ENCODE results near the gene TMEM223. TPM values are rescaled to one million over a fixed set of nuclear protein-coding genes. Genes with fewer than 3 reads are reported as not detected.
"Not testable (repeated sequence)": the region's sequence is repeated elsewhere in the genome, so short reads cannot be mapped to it uniquely, and the experiment has no call there.

Gene TMEM223
- total RNA-seq, 6 experiments from 2014 or later, result 12.8 to 15.0 (median 13.6) TPM

DNA sequence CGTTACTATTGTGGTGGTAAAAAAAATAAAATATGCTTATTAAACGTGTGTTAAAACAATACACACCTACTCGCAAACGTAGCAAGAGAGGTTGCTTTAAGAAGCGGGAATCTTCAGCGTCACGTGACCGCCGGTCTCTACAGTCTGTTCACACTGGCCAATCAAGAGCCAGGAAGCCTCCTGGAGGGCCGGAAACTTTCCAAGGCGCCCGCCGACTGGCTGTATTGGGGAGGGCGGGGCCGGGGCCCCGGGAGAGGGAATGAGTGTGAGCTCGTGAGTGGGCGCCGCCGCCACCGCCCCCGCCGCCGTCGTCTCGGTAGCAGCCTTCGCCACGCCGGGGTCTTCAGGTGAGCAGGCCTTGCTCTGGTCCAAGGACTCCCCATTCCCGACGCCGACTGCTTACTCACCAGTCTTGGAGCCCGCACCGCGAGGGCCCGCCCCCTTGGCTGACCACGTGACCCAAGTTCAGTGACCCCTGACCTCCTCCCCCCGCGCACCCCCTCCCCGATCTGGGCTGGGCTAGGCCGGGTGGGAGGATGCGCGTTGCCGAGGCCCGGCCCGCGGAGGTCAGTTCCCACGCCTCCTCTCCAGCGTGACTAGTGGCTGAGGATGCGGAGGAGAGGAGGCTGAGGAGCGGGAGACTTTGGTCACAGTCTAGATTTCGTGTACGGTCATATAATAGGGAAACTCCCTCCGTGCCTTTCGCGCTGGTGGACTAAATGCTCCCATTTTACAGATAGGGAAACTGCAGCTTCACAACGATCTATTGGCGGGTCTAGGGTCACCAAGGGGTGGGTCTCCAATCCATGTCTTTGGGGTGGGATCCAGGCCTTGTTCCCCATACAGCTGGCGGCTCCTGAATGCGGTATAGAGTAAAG lies 20.4 kb downstream of the TMEM223 start, which contains the start of gene TAF6L:
Gene TAF6L, plus strand, starts transcription at position 253 of the 878 bp plus-strand sequence. CDS start 4,388 bp downstream, outside the sequence.
- H3K27me3 Mint-ChIP-seq (ENCODE audit: insufficient read depth), result no peaks in the 10 kb centered on the region; the same call in 1 of the 2 replicates
- H3K36me3 Mint-ChIP-seq (ENCODE audit: low read depth), result peaks cover 23% of the 10 kb centered on the region
- TF ChIP-seq, protein P1, sequence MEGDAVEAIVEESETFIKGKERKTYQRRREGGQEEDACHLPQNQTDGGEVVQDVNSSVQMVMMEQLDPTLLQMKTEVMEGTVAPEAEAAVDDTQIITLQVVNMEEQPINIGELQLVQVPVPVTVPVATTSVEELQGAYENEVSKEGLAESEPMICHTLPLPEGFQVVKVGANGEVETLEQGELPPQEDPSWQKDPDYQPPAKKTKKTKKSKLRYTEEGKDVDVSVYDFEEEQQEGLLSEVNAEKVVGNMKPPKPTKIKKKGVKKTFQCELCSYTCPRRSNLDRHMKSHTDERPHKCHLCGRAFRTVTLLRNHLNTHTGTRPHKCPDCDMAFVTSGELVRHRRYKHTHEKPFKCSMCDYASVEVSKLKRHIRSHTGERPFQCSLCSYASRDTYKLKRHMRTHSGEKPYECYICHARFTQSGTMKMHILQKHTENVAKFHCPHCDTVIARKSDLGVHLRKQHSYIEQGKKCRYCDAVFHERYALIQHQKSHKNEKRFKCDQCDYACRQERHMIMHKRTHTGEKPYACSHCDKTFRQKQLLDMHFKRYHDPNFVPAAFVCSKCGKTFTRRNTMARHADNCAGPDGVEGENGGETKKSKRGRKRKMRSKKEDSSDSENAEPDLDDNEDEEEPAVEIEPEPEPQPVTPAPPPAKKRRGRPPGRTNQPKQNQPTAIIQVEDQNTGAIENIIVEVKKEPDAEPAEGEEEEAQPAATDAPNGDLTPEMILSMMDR (IDR thresholded peaks at IDR 0.05), result no peak
- peak within 1 kb of the TSS; percentile 93 for H3K4me3 Mint-ChIP-seq
- peak; percentile 94 for DNase-seq
- peaks cover 22% of the 10 kb centered on the region for H3K4me1 Mint-ChIP-seq (ENCODE audit: low read depth)
- no peaks in the 10 kb centered on the region for H3K9me3 Mint-ChIP-seq
- peak within 1 kb of the TSS; percentile 95 for H3K27ac Mint-ChIP-seq

- TF ChIP-seq, protein P1 (IDR thresholded peaks at IDR 0.05), result no peak
- H3K36me3 Mint-ChIP-seq (ENCODE audit: low read depth), result peaks cover 21% of the 10 kb centered on the region
- no peaks in the 10 kb centered on the region for H3K9me3 Mint-ChIP-seq
- no peak for DNase-seq
- peak overlapping the region; percentile 95 for H3K27ac Mint-ChIP-seq
- peak overlapping the region; percentile 93 for H3K4me3 Mint-ChIP-seq
- peaks cover 22% of the 10 kb centered on the region for H3K4me1 Mint-ChIP-seq (ENCODE audit: low read depth)
- no peaks in the 10 kb centered on the region; the same call in 1 of the 2 replicates for H3K27me3 Mint-ChIP-seq (ENCODE audit: insufficient read depth)
Observed at GRCh38 chr11:62770778-62771143, 21.0 kb downstream of the TMEM223 start.

DNA sequence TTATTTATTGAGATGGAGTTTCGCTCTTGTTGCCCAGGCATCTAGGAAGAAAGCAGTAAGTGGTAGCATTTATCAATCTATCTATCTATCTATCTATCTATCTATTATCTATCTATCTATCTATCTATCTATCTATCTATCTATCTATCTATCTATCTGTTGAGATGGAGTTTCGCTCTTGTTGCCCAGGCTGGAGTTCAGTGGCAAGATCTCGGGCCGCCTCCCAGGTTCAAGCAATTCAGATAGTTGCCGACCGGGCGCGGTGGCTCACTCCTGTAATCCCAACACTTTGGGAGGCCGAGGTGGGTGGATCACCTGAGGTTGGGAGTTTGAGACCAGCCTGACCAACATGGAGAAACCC lies 31.0 kb downstream of the TMEM223 start:
- DNase-seq; H3K27me3 Mint-ChIP-seq (ENCODE audit: insufficient read depth); H3K36me3 Mint-ChIP-seq (ENCODE audit: low read depth); H3K9me3 Mint-ChIP-seq: not testable (repeated sequence)
- Mint-ChIP-seq H3K4me1 (ENCODE audit: low read depth) (peaks cover 16% of the 10 kb centered on the region), H3K4me3 (peak overlapping the region; percentile 97), H3K27ac (peak overlapping the region; percentile 59; the same call in 1 of the 2 replicates)

- Mint-ChIP-seq H3K27ac (no peak overlapping the region), H3K4me3 (no peak overlapping the region), H3K9me3 (no peaks in the 10 kb centered on the region), H3K36me3 (ENCODE audit: low read depth) (peaks cover 4% of the 10 kb centered on the region), H3K4me1 (ENCODE audit: low read depth) (peaks cover 22% of the 10 kb centered on the region), H3K27me3 (ENCODE audit: insufficient read depth) (peaks cover 6% of the 10 kb centered on the region)
- DNase-seq, result no peak
- TF ChIP-seq, protein P1 (IDR thresholded peaks at IDR 0.05), result no peak
Observed at GRCh38 chr11:62757846-62758788, 33.7 kb downstream of the TMEM223 start.

DNA sequence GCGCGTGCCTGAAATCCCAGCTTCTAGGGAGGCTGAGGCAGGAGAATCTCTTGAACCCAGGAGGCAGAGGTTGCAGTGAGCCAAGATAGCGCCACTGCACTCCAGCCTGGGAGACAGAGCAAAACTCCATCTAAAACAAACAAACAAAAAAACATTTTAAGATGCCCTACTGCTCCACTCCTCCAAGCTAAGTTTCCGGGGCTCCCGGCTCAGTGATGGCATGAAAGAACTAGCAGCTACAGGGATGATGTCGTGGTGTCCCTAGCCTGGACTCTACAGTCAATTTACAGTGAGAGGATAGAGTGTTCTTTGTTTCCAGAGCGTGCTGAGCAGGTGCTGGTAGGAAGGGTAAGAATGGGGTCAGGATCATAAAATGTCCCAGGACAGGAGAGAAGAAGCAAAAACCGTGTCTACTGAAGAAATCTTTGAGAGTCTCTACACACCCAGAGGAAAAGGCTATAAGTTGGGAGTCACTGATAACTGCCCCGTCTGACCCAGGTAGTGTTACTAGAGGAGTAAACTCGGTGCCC lies 36.7 kb downstream of the TMEM223 start:
- no peak overlapping the region for H3K4me3 Mint-ChIP-seq
- H3K27ac Mint-ChIP-seq, result no peak overlapping the region; the same call in 1 of the 2 replicates

More for the DNA sequence above, 36.7 kb downstream of the TMEM223 start:
- peaks cover 6% of the 10 kb centered on the region for H3K27me3 Mint-ChIP-seq (ENCODE audit: insufficient read depth)
- no peak for DNase-seq
- H3K4me1 Mint-ChIP-seq (ENCODE audit: low read depth), result peaks cover 5% of the 10 kb centered on the region; the same call in 1 of the 2 replicates
- no peaks in the 10 kb centered on the region for H3K9me3 Mint-ChIP-seq
- TF ChIP-seq, protein P1 (IDR thresholded peaks at IDR 0.05), result no peak
- H3K36me3 Mint-ChIP-seq (ENCODE audit: low read depth), result peaks cover 4% of the 10 kb centered on the region; the same call in 1 of the 2 replicates
